K562 (cell line): Measurements from ENCODE around the gene SRCAP. TPM values are rescaled to one million over a fixed set of nuclear protein-coding genes. Genes with fewer than 3 reads are reported as not detected.

Source experiments
- BCLAF1 ChIP-seq, 2 experiments: fragments of 450-650 bp in 1 of 2; IDR thresholded peaks; 2 replicates each; pipeline ENCODE4 v1.6.1; 2011 to 2017; ENCODE audit warnings: low read depth in 2 of 2, antibody characterized with exemption in 1 of 2, borderline replicate concordance in 1 of 2, low read length in 1 of 2, mild to moderate bottlenecking in 1 of 2, mixed read lengths in 1 of 2; ENCODE audit not compliant: control insufficient read depth in 1 of 2
- CEBPG ChIP-seq, 3 experiments: fragments of 200-800 bp in 1 of 3; sonication (Bioruptor generic) in 1 of 3; sonication (generic) in 1 of 3; formaldehyde crosslinking in 1 of 3; IDR thresholded peaks in 2 of 3; conservative IDR thresholded peaks in 1 of 3; 2 replicates each; pipeline versions ENCODE4 v1.6.1 to v1.8.0; 2016 to 2022; ENCODE audit warnings: missing compliant biosample characterization in 2 of 3, missing genetic modification characterization in 2 of 3, mild to moderate bottlenecking in 1 of 3, missing genetic modification reagents in 1 of 3
- E2F1 ChIP-seq: sonication (generic); formaldehyde crosslinking; IDR thresholded peaks from 2 replicates; pipeline ENCODE4 v1.8.1; 2023; ENCODE audit warnings: mild to moderate bottlenecking, missing genetic modification reagents, moderate library complexity
- EP300 ChIP-seq: IDR thresholded peaks from 2 replicates; pipeline ENCODE4 v1.6.1; 2012; ENCODE audit warnings: low read length, improper control_type of control experiment
- HNRNPK ChIP-seq: fragments of 200-400 bp; formaldehyde crosslinking; IDR thresholded peaks from one replicate; pipeline ENCODE4 v1.6.1; 2018; ENCODE audit warnings: mild to moderate bottlenecking, low read depth, low read length; ENCODE audit not compliant: poor library complexity, severe bottlenecking
- ID3 ChIP-seq, 2 experiments: fragments of 250-450 bp in 1 of 2; fragments of 450-650 bp in 1 of 2; sonication (Bioruptor Pico) in 1 of 2; IDR thresholded peaks; 2 replicates each; pipeline versions ENCODE4 v1.6.1 to v1.8.0; 2016 to 2021; ENCODE audit warnings: mild to moderate bottlenecking in 2 of 2, moderate library complexity in 2 of 2, missing compliant biosample characterization in 1 of 2, missing genetic modification characterization in 1 of 2
- KDM2B ChIP-seq: fragments of 250-450 bp; sonication (Bioruptor Pico); IDR thresholded peaks from 2 replicates; pipeline ENCODE4 v1.8.0; 2021; ENCODE audit warnings: mild to moderate bottlenecking, moderate library complexity
- NCOA1 ChIP-seq: fragments of 450-650 bp; IDR thresholded peaks from 2 replicates; pipeline ENCODE4 v1.6.1; 2016; ENCODE audit warnings: low read depth
- NFXL1 ChIP-seq: fragments of 450-650 bp; formaldehyde crosslinking; IDR thresholded peaks from 2 replicates; pipeline ENCODE4 v1.4.0; 2021; ENCODE audit warnings: mild to moderate bottlenecking
- NR2F6 ChIP-seq: fragments of 450-650 bp; formaldehyde crosslinking; IDR thresholded peaks from 2 replicates; pipeline ENCODE4 v1.4.0; 2020; ENCODE audit warnings: mild to moderate bottlenecking
- PHF20 ChIP-seq: fragments of 450-650 bp; IDR thresholded peaks from 2 replicates; pipeline ENCODE4 v1.6.1; 2018; ENCODE audit not compliant: partially characterized antibody
- PRMT5 ChIP-seq: sonication (generic); formaldehyde crosslinking; IDR thresholded peaks from 2 replicates; pipeline ENCODE4 v1.5.0; 2020; ENCODE audit warnings: missing genetic modification reagents
- PURB ChIP-seq: sonication (generic); formaldehyde crosslinking; IDR thresholded peaks from 2 replicates; pipeline ENCODE4 v1.9.0; 2021; ENCODE audit warnings: low read depth, mild to moderate bottlenecking, missing genetic modification reagents
- RBM39 ChIP-seq: fragments of 200-400 bp; formaldehyde crosslinking; optimal IDR thresholded peaks from 2 replicates; pipeline ENCODE3; 2018; ENCODE audit warnings: low read depth, low read length
- SIRT6 ChIP-seq: IDR thresholded peaks from one replicate; pipeline ENCODE4 v1.6.1; 2012; ENCODE audit warnings: low read depth, mild to moderate bottlenecking, control low read depth, inconsistent platforms, low read length, moderate library complexity
- SMAD3 ChIP-seq: fragments of 450-650 bp; formaldehyde crosslinking; conservative IDR thresholded peaks from 2 replicates; pipeline ENCODE4 v1.4.0; 2020; ENCODE audit warnings: mild to moderate bottlenecking
- SMARCC2 ChIP-seq: fragments of 450-650 bp; IDR thresholded peaks from 2 replicates; pipeline ENCODE4 v1.6.1; 2017; ENCODE audit warnings: antibody characterized with exemption, moderate library complexity, mild to moderate bottlenecking, low read depth
- TCF7 ChIP-seq: sonication (generic); IDR thresholded peaks from 2 replicates; pipeline ENCODE4 v1.6.1; 2016; ENCODE audit warnings: antibody characterized with exemption, borderline replicate concordance
- ZBTB17 ChIP-seq: fragments of 450-650 bp; formaldehyde crosslinking; IDR thresholded peaks from 2 replicates; pipeline ENCODE4 v1.4.0; 2020; ENCODE audit warnings: mild to moderate bottlenecking
- ZBTB5 ChIP-seq: fragments of 450-650 bp; IDR thresholded peaks from 2 replicates; pipeline ENCODE4 v1.6.1; 2017; ENCODE audit warnings: antibody characterized with exemption
- ZNF253 ChIP-seq: fragments of 250-450 bp; sonication (Bioruptor Pico); conservative IDR thresholded peaks from 2 replicates; pipeline ENCODE4 v1.6.1; 2021; ENCODE audit warnings: mild to moderate bottlenecking
- ZNF282 ChIP-seq: sonication (generic); formaldehyde crosslinking; IDR thresholded peaks from 2 replicates; pipeline ENCODE4 v1.8.1; 2023; ENCODE audit warnings: missing genetic modification reagents
- ZNF316 ChIP-seq: fragments of 450-650 bp; IDR thresholded peaks from 2 replicates; pipeline ENCODE4 v1.6.1; 2016
- polyA plus RNA-seq, 8 experiments: library from polyadenylated mRNA; depleted of rRNA in 4 of 8; stranded (reverse) in 5 of 8; unstranded in 3 of 8; fragments of >200 nt; fragmentation: Nextera tagmentation in 2 of 8; fragmentation: Illumina TruSeq in 1 of 8; extraction: Ambion mirVana in 2 of 8; extraction: Trizol in 1 of 8; gene quantifications; 2 replicates each; pipeline versions ENCODE4 v1.2.1 to v1.2.3, GENCODE V29; 2011 to 2014; ENCODE audit warnings: inconsistent platforms in 1 of 8, missing spikeins in 1 of 8
- total RNA-seq, 7 experiments: library from RNA; depleted of rRNA in 6 of 7; stranded (reverse); fragments of >200 nt in 6 of 7; fragmentation: Illumina TruSeq in 2 of 7; extraction: Trizol in 2 of 7; gene quantifications; 2 replicates each; pipeline versions ENCODE4 v1.2.1 to v1.2.3, GENCODE V29; 2011 to 2021; ENCODE audit warnings: low replicate concordance in 1 of 7

SRCAP gene
- total and polyA plus RNA-seq, 9 of the 15 experiments (the other 6 are each of a cell fraction or from before 2014, with no cell fraction given) = 0.21 to 62.6 (median 5.8) TPM

- TF ChIP-seq CEBPG (CRISPR knock-in tag; IDR thresholded peaks at IDR 0.05) (no peak), CEBPG (tag; conservative IDR thresholded peaks at IDR 0.05 in 1 of 2, IDR thresholded peaks at IDR 0.05 in 1 of 2) (no peak), SMAD3 (no peak), PURB (CRISPR knock-in tag) (no peak), ZNF316 (no peak), SIRT6 (no peak), NR2F6 (no peak), ID3 (CRISPR knock-in tag; IDR thresholded peaks at IDR 0.05) (no peak), ID3 (tag; IDR thresholded peaks at IDR 0.05) (no peak; the same call in 1 of the 2 replicates), ZNF253 (CRISPR knock-in tag) (no peak), RBM39 (no peak), E2F1 (0 out of 2 replicates have a peak, but pooled peaks have one; percentile 0), PHF20 (peak; percentile 46), NFXL1 (CRISPR knock-in tag) (no peak), KDM2B (CRISPR knock-in tag) (0 out of 2 replicates have a peak, but pooled peaks have one; percentile 18), EP300 (no peak), BCLAF1 (IDR thresholded peaks at IDR 0.05; ENCODE audit: borderline replicate concordance in 1 of 2, control insufficient read depth in 1 of 2, low read depth in 2 of 2, low read length in 1 of 2) (no peak), ZBTB5 (peak; percentile 74; the same call in 1 of the 2 replicates), SMARCC2 (no peak), ZBTB17 (CRISPR knock-in tag) (no peak), NCOA1 (no peak), PRMT5 (CRISPR knock-in tag) (no peak), TCF7 (no peak), ZNF282 (CRISPR knock-in tag) (no peak), HNRNPK (no peak)
Observed at GRCh38 chr16:30761427-30761927, 62.5 kb downstream of the SRCAP start (continued).
